Tongue (tissue), 2 donors: ENCODE data around the gene CFAP92. TPM values are rescaled to one million over a fixed set of nuclear protein-coding genes. Genes with fewer than 3 reads are reported as not detected.
"Not testable (repeated sequence)": the region's sequence is repeated elsewhere in the genome, so short reads cannot be mapped to it uniquely, and the experiment has no call there.

ENCODE experiments used
- DNase-seq: peaks from one replicate; pipeline ENCODE4 v3.0.0-alpha.2; 2015
- total RNA-seq: library from RNA; depleted of rRNA; stranded (reverse); fragments of >200 nt; gene quantifications from one replicate; pipeline ENCODE4 v1.2.3, GENCODE V29; 2014

The CFAP92 gene
- total RNA-seq, 1 donor from 2014 or later: 0.10 TPM

- no peak for DNase-seq
Measured at GRCh38 chr3:128933213-128933921, 60.5 kb downstream of the CFAP92 start.

DNA sequence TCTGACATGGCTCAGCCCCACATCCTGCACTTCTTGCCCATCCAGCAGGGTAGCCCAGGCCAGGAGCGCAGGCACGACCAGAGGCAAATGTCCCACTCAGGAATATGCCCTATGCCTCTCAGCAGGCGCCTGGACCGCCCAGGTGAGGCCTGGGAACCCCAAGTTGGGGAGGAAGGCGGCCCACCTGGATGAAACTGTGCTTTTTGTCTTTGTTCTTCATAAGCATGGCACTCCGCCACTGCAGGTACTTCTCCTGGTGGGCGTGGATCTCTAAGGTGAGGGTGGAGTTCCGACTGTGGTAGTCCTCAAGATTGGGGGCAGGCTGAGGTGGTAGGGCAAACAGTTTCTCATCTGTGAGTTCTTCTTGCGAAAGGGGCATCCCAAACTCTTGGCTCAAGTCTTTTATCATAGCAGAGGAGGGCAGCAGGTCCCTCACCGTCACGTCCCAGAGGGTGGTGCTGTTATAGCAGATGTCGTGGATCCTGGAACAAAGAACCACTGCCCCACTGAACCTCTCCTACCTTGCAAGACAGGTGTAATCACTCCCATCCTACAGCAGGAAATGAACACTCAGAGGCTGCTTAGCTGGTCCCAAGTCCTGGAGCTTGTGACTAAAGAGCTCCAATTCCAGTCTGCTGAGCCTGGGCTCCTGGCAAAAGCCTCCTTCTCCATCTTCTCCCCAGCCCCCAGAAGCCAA lies 61.2 kb downstream of the CFAP92 start:
- DNase-seq: no peak

GRCh38 chr3:128931046-128931445 lies 62.8 kb downstream of the CFAP92 start:
- DNase-seq: no peak

DNA sequence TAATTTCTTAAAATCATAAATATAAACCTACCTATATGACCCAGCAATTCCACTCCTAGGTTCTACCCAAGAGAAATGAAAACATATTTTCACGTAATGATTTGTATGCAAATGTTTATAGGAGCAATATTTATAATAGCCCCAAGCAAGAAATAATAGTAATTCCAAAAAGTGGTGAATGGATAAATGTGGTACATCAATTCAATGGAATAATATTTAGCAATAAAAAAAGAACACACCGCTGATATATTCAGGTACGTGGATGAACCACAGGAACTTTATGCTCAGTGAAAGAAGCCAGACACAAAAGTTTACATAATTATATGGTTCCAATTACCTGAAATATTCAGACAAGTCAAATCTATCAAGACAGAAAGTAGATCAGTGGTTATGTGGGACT lies 64.5 kb downstream of the CFAP92 start:
- DNase-seq: no peak

DNA sequence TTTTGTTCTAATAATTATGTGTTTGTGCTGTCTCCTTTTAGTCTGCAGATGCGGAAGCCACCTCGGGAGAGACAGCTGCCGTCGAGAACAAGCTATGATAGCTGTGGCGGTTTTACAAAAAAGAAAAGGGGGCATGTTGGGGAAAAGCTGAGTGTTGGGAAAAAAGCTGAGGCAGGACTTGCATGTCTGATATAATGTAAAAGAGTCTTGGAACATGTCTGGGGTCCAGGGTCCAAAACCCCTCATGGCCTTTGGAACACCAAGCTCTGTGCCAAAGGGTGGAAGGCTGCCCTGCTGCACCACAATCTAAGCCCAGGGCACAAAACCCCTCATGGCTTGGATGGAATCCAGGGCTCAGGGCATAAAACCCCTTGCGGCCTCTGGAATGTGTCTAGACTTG lies 69.9 kb downstream of the CFAP92 start:
- not testable (repeated sequence) for DNase-seq

DNA sequence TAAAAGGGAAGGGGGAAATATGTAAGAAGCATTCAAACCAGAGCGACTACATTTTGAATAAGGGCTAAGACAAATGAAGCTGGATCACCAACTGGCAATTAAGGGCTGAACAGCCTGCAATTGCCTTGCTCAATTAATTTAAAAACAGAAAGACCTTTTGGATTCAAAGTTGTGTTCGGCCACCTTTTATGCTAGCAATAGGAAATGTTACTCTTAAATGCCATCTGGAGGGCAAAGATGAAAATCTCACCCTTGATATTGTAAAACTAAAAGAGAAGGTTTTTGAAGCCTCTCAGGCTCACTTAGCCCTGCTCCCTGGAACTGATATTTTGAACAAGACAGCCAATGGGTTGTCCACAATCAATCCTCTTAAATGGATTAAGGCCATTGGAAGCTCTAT lies 70.3 kb downstream of the CFAP92 start:
- no peak for DNase-seq

DNA sequence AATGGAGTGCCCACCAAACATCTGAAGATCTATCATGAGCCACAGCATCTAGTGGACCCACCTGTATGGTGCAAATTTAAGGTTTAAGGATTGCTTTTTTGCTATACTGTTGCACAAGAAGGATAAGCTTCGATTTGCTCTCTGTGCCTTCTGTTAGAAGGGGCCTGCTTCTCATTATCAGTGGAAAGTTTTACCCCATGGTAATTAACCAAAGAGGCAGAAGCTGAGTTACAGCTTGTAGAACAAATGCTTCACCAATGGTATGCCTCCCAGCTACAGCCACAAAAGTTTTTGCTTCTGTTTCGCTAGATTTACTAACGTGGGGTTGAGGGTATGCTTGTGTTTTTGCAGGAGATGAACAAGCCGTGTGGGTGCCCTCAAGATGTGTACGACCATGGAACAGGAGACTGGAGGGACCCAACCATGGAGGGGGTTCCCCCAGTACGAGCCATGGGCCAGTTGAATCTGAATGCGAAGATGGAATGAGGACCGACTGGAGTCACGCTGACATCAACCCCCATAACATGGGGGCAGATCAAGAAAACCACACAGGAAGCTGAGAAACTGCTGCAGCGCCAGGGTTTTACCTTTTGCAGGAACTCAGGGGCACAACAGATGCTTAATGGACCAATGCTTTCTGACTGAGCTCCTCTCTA lies 70.9 kb downstream of the CFAP92 start:
- no peak for DNase-seq

GRCh38 chr3:128919988-128920387 lies 73.9 kb downstream of the CFAP92 start:
- DNase-seq: no peak

GRCh38 chr3:128917291-128917690 lies 76.6 kb downstream of the CFAP92 start:
- peak; percentile 7 for DNase-seq

GRCh38 chr3:128914966-128915645 lies 78.8 kb downstream of the CFAP92 start:
- no peak for DNase-seq

GRCh38 chr3:128911911-128912310 lies 82.0 kb downstream of the CFAP92 start:
- no peak for DNase-seq

GRCh38 chr3:128910006-128910405 lies 83.9 kb downstream of the CFAP92 start:
- no peak for DNase-seq

- DNase-seq: no peak
Measured at GRCh38 chr3:128908951-128909350, 84.9 kb downstream of the CFAP92 start.

DNA sequence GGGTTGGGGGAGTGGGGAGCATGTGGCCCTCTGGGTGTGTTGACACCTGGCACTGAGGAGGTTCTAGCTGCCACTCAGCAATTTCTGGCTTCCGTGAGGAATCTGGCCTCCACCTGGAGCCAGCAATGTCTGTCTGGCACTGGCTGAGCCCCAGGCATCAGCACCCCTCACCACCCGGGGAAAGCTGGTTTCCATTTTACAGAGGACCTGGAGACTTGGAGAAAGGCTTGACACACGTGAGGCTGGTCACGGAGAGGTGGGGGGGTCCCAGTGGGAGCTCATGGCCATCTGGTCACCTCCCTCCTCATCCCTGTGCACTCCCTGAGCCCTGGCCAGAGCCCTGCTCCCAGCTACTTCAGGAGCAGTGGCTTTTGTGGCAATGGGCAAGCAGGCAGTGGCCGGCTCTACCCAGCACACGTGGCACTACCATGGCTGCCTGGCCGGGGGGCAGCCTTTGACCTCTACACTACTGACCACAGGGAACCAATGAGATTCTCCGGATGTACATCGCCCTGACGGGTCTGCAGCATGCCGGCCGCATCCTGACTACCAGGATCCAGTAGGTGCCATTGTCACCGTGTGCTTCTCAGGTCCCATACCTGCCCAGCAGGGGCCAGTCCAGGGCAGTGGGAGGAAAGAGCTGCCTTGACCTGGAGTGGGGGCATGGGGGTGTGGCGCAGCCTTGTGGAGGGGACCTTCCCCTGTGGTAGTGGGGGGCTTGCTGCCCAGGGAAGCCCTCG lies 86.0 kb downstream of the CFAP92 start:
- no peak for DNase-seq

DNA sequence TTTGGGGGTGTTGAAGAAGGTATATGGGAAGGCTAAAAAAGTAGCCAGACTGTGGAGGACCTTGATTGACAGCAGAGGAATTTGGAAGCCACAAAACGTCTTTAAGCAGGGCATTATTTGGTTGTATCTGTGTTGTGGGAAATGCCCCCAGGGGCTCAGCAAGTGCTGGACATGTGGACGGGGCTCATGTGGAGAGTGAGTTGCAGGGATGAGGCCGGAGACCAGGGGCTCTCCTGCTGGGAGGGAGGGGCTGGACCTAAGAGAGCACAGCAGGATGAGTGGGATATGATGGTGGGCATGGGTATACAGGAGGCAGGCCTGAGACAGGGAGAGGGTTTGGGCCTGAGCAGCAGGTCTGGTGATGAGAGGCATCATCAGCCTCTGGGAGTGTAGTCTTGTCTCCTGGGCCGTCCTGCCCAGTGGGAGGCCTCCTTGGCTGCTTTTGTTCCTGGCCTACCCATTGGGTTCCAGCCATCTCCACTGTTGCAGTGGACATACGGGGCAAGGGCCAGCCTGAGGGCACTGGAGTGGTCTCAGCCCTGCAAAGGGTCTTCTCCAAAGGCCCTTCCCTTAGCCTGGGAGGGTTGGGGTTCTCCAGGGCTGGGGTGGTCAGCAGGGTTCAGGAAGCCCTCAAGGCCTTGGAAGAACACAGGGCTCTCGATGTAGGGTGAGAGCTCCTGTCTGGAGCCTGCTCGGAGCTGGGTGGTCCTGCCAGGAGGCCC lies 86.9 kb downstream of the CFAP92 start:
- no peak for DNase-seq

DNA sequence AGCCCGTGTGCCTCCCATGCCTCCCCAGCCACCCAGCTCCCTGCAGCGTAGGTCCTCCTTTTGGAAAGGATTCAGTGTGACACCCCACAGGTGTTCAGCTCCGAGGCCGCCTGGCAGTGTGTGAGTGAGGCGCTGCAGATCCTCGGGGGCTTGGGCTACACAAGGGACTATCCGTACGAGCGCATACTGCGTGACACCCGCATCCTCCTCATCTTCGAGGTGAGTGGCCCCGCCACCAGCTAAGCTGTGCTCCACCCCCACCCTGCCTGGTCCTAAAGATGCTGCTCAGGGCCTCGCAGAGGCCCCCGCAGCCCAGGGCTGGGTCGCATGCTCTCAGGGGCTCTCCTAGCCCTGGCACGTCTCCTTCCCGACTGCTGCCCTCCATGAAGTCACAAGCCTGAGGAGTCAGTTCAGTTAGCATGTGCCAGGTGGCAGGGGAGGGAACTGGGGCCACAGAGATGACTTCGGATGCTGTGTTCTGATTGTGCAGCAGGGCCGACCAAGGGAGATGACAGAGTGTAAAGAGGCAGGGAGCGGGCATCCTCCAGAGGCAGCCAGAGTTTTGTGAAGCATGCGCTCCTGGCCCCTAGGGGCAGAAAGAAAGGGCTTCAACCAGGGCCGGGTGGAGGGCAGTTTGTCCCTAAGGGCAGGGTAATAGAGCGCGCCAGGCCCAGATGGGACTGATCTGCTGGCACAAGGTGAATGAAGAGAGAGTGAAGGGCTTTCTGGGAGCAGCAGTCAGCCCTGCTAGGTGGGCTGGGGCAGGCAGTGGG lies 87.7 kb downstream of the CFAP92 start:
- no peak for DNase-seq

DNA sequence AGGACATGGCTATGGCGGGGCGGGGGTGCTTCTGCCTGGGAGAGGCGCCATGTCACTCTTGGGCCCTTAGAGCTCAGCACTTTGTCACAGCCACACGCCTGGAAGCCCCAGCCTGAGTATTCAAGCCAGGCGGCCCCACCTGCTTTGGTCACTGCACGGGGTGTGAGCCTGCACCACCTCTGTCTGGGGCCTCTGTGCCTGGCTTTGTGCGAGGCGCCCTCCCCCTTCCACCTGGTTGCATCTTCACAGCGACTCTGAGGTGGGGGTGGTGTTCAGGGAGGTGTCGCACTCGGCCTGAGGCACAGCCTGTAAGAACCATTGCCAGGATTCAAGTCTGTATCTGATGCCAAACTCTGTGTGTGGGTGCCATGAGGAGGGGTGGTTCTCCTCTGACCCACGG lies 90.4 kb downstream of the CFAP92 start:
- DNase-seq: no peak

- DNase-seq: no peak
Measured at GRCh38 chr3:128902426-128902825, 91.5 kb downstream of the CFAP92 start.

DNA sequence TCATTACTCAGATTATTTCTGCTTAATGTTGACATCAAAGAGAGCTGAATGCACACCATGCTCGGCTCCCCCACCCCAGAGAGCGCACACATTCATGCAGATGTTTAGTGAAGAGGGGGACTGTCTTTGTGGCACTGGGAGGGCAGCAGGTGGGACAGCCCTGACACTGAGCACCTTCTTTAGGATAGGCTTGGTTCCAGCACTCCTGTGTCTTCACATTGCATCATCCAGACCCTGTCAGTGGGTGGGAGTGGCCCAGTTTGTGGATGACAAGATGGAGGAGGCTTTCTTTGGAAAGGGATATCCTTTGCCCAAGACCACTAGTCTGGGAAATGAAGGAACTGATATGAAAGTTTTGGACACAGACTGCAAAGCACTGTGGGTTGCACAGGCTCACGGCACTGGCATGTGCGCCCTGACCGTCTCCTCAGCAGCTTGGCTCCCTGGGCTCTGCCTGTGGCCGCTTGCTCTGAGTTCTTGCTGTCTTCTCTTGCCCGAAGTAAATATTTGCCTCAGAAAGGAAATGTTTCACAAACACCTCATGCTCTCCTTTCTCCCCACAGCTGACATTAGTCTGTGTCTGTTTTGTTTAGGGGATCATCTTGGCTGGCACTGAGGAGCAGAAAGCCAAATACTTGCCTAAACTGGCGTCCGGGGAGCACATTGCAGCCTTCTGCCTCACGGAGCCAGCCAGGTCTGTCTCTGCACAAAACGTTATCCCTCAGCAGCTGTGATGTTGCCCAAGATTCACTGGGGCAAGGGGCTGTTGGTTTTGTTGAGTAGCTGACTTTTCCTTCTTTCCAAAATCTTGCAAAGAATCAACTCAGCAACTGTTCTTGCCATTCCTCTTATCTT lies 97.8 kb downstream of the CFAP92 start:
- no peak for DNase-seq
